Measurements from ENCODE around the gene SNX30. TPM values are rescaled to one million over a fixed set of nuclear protein-coding genes. Genes with fewer than 3 reads are reported as not detected.

Gene SNX30
- total and polyA plus RNA-seq, 4 donors, result 1.8 to 13.5 (median 6.5) TPM

GRCh38 chr9:112761912-112762655, 11.5 kb downstream of the SNX30 start:
- no peak for TF ChIP-seq NR2F2 (IDR thresholded peaks at IDR 0.05)
- no peak for TF ChIP-seq MAX (IDR thresholded peaks at IDR 0.05)
- TF ChIP-seq, protein P1, sequence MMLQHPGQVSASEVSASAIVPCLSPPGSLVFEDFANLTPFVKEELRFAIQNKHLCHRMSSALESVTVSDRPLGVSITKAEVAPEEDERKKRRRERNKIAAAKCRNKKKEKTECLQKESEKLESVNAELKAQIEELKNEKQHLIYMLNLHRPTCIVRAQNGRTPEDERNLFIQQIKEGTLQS (IDR thresholded peaks at IDR 0.05), result no peak
- no peak for TF ChIP-seq RAD21 (IDR thresholded peaks at IDR 0.05)
- TF ChIP-seq, protein P2, sequence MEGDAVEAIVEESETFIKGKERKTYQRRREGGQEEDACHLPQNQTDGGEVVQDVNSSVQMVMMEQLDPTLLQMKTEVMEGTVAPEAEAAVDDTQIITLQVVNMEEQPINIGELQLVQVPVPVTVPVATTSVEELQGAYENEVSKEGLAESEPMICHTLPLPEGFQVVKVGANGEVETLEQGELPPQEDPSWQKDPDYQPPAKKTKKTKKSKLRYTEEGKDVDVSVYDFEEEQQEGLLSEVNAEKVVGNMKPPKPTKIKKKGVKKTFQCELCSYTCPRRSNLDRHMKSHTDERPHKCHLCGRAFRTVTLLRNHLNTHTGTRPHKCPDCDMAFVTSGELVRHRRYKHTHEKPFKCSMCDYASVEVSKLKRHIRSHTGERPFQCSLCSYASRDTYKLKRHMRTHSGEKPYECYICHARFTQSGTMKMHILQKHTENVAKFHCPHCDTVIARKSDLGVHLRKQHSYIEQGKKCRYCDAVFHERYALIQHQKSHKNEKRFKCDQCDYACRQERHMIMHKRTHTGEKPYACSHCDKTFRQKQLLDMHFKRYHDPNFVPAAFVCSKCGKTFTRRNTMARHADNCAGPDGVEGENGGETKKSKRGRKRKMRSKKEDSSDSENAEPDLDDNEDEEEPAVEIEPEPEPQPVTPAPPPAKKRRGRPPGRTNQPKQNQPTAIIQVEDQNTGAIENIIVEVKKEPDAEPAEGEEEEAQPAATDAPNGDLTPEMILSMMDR (IDR thresholded peaks at IDR 0.05; ENCODE audit: low read depth, low read length, missing input control), result no peak
- TF ChIP-seq JUND (IDR thresholded peaks at IDR 0.05), result no peak
- TF ChIP-seq EGR1 (IDR thresholded peaks at IDR 0.05; ENCODE audit: low read depth in 2 of 2), result no peak
- no peak for TF ChIP-seq RXRA (IDR thresholded peaks at IDR 0.05)
- TF ChIP-seq GABPA (IDR thresholded peaks at IDR 0.05 in 1 of 2, conservative IDR thresholded peaks at IDR 0.05 in 1 of 2), result no peak
- TF ChIP-seq, protein P3, sequence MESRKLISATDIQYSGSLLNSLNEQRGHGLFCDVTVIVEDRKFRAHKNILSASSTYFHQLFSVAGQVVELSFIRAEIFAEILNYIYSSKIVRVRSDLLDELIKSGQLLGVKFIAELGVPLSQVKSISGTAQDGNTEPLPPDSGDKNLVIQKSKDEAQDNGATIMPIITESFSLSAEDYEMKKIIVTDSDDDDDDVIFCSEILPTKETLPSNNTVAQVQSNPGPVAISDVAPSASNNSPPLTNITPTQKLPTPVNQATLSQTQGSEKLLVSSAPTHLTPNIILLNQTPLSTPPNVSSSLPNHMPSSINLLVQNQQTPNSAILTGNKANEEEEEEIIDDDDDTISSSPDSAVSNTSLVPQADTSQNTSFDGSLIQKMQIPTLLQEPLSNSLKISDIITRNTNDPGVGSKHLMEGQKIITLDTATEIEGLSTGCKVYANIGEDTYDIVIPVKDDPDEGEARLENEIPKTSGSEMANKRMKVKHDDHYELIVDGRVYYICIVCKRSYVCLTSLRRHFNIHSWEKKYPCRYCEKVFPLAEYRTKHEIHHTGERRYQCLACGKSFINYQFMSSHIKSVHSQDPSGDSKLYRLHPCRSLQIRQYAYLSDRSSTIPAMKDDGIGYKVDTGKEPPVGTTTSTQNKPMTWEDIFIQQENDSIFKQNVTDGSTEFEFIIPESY (IDR thresholded peaks at IDR 0.05), result no peak
- TF ChIP-seq SP1 (IDR thresholded peaks at IDR 0.05), result no peak
- no peak for TF ChIP-seq FOXA1 (IDR thresholded peaks at IDR 0.05)
- no peak for TF ChIP-seq HNF4G (IDR thresholded peaks at IDR 0.05)
- TF ChIP-seq HNF4A (conservative IDR thresholded peaks at IDR 0.05), result no peak
- TF ChIP-seq REST (IDR thresholded peaks at IDR 0.05), result no peak
- H3K4me3 ChIP-seq (ENCODE audit: low read depth in 1 of 3, low read length in 3 of 3), result no peak overlapping the region
- WGBS, result 95% methylated on average over 12 of the region's 12 CpGs

More at GRCh38 chr9:112761912-112762655, 11.5 kb downstream of the SNX30 start:
- Histone ChIP-seq H3K9me3 (ENCODE audit: control insufficient read depth in 4 of 4, low read length in 3 of 4) (no peaks in the 10 kb centered on the region), H3K36me3 (ENCODE audit: control insufficient read depth in 4 of 4, insufficient read depth in 3 of 4, low read depth in 1 of 4, low read length in 3 of 4) (no peaks in the 10 kb centered on the region), H3K4me1 (ENCODE audit: control insufficient read depth in 4 of 4, insufficient read depth in 4 of 4, low read length in 3 of 4) (peaks cover 0 to 8% (median 3%) of the 10 kb centered on the region in 4 donors), H3K9ac (ENCODE audit: low read depth in 1 of 2, low read length in 2 of 2) (no peak overlapping the region), H3K27ac (ENCODE audit: low read depth in 1 of 2, low read length in 2 of 2) (no peak overlapping the region), H3K27me3 (ENCODE audit: control insufficient read depth in 4 of 4, insufficient read depth in 4 of 4, low read length in 3 of 4) (no peaks in the 10 kb centered on the region)
- no peak for DNase-seq (ENCODE audit: low spot score)

All from liver (tissue), 9 donors.